GM06990 (cell line): ENCODE results near the gene TNN.

Experiments
- DNase-seq: peaks from one replicate; pipeline ENCODE4 v3.0.0-alpha.2; 2011; ENCODE audit not compliant: insufficient read length; ENCODE audit errors: extremely low read depth
- H3K27me3 ChIP-seq: replicated peaks from 2 replicates; pipeline ENCODE4 v1.6.0; 2011; ENCODE audit warnings: low read length; ENCODE audit not compliant: control insufficient read depth, insufficient read depth
- H3K36me3 ChIP-seq: 2 replicates; pipeline ENCODE4 v1.5.1; 2011; ENCODE audit warnings: low read length; ENCODE audit not compliant: control insufficient read depth, insufficient read depth
- H3K4me3 ChIP-seq: replicated peaks from 2 replicates; pipeline ENCODE4 v1.5.1; 2011; ENCODE audit warnings: low read depth, mild to moderate bottlenecking, control low read depth, low read length
- CTCF ChIP-seq: IDR thresholded peaks from 2 replicates; pipeline ENCODE4 v1.5.1; 2011; ENCODE audit warnings: low read length, control low read depth, mild to moderate bottlenecking, inconsistent platforms; ENCODE audit not compliant: insufficient read depth, poor library complexity, severe bottlenecking

Gene TNN

GRCh38 chr1:175080030-175080429 is 12.4 kb downstream of the TNN start:
- DNase-seq: no peak

GRCh38 chr1:175081983-175082382 is 14.3 kb downstream of the TNN start:
- no peak overlapping the region for H3K4me3 ChIP-seq
- H3K27me3 ChIP-seq: no peaks in the 10 kb centered on the region; the same call in none of the 2 replicates
- TF ChIP-seq CTCF: no peak
- H3K36me3 ChIP-seq: no peaks in the 10 kb centered on the region
- no peak for DNase-seq

More at GRCh38 chr1:175080030-175080429, 12.4 kb downstream of the TNN start:
- Histone ChIP-seq H3K27me3 (no peaks in the 10 kb centered on the region; the same call in none of the 2 replicates), H3K36me3 (no peaks in the 10 kb centered on the region), H3K4me3 (no peak overlapping the region)
- TF ChIP-seq CTCF: no peak

- H3K4me3 ChIP-seq: no peak overlapping the region
- no peak for DNase-seq
- H3K27me3 ChIP-seq: no peaks in the 10 kb centered on the region
- H3K36me3 ChIP-seq: no peaks in the 10 kb centered on the region
- no peak for TF ChIP-seq CTCF
These were observed 20.9 kb downstream of the TNN start for GRCh38 chr1:175088525-175088951.

- Histone ChIP-seq H3K36me3 (no peaks in the 10 kb centered on the region), H3K4me3 (no peak overlapping the region), H3K27me3 (no peaks in the 10 kb centered on the region)
- no peak for TF ChIP-seq CTCF
- no peak for DNase-seq
These were observed 21.6 kb downstream of the TNN start for GRCh38 chr1:175089136-175089718.

GRCh38 chr1:175090780-175091179 is 23.1 kb downstream of the TNN start:
- no peaks in the 10 kb centered on the region for H3K27me3 ChIP-seq
- no peak for DNase-seq
- H3K4me3 ChIP-seq: no peak overlapping the region
- H3K36me3 ChIP-seq: no peaks in the 10 kb centered on the region
- TF ChIP-seq CTCF: no peak

GRCh38 chr1:175094626-175095025 is 27.0 kb downstream of the TNN start:
- no peaks in the 10 kb centered on the region for H3K27me3 ChIP-seq
- no peaks in the 10 kb centered on the region for H3K36me3 ChIP-seq
- DNase-seq: no peak
- no peak for TF ChIP-seq CTCF
- H3K4me3 ChIP-seq: no peak overlapping the region
